Small intestine (tissue), 7 donors: ENCODE data around the gene ARID4A. TPM values are rescaled to one million over a fixed set of nuclear protein-coding genes. Genes with fewer than 3 reads are reported as not detected.

ENCODE experiments used
- DNase-seq, 2 donors: peaks; one replicate each; pipeline versions ENCODE4 v3.0.0 to v3.0.0-alpha.2; 2013
- FAIRE-seq: peaks from 2 replicates; lab custom pipeline; 2012; peaks lifted over from hg19 to GRCh38; lab: Jason Lieb, UNC
- H3K27ac ChIP-seq, 3 donors: one replicate each; pipeline ENCODE4 v1.5.1; 2013; ENCODE audit warnings: low read length in 2 of 3, mild to moderate bottlenecking in 2 of 3, control low read depth in 1 of 3, inconsistent platforms in 1 of 3, low read depth in 1 of 3, moderate library complexity in 1 of 3
- H3K27me3 ChIP-seq, 3 donors: one replicate each; pipeline ENCODE4 v1.6.1; 2013; ENCODE audit warnings: low read length in 3 of 3, inconsistent platforms in 1 of 3; ENCODE audit not compliant: control insufficient read depth in 3 of 3, insufficient read depth in 3 of 3
- H3K36me3 ChIP-seq, 3 donors: one replicate each; pipeline ENCODE4 v1.6.1; 2013; ENCODE audit warnings: low read length in 3 of 3, inconsistent platforms in 1 of 3, low read depth in 1 of 3, mild to moderate bottlenecking in 1 of 3, moderate library complexity in 1 of 3; ENCODE audit not compliant: control insufficient read depth in 3 of 3, insufficient read depth in 2 of 3
- H3K4me1 ChIP-seq, 3 donors: one replicate each; pipeline ENCODE4 v1.6.1; 2013; ENCODE audit warnings: low read length in 2 of 3, inconsistent platforms in 1 of 3, low read depth in 1 of 3, mild to moderate bottlenecking in 1 of 3, moderate library complexity in 1 of 3; ENCODE audit not compliant: control insufficient read depth in 3 of 3, insufficient read depth in 2 of 3
- H3K4me3 ChIP-seq, 3 donors: one replicate each; pipeline ENCODE4 v1.5.1; 2013; ENCODE audit warnings: low read length in 3 of 3, control low read depth in 1 of 3, inconsistent platforms in 1 of 3, low read depth in 1 of 3, mild to moderate bottlenecking in 1 of 3, moderate library complexity in 1 of 3
- H3K9me3 ChIP-seq, 2 donors: one replicate each; pipeline ENCODE4 v1.6.1; 2013; ENCODE audit warnings: low read depth in 1 of 2, low read length in 1 of 2; ENCODE audit not compliant: control insufficient read depth in 2 of 2, insufficient read depth in 1 of 2
- WGBS, 3 donors: extraction: QIAGEN DNeasy Blood & Tissue Kit; methylation state at CpG; one replicate each; pipeline ENCODE4 v1.1.7; 2013; 5-methylcytosine and 5-hydroxymethylcytosine counted together
- polyA plus RNA-seq, 4 donors: library from polyadenylated mRNA; stranded (reverse) in 3 of 4; unstranded in 1 of 4; fragments of 200-250 nt in 3 of 4; fragments of 120-200 nt in 1 of 4; gene quantifications; one replicate each; pipeline versions ENCODE4 v1.2.1 to v1.2.3, GENCODE V29; 2013
- donor health status: healthy with polysubstance abuse.
- donor health status: control.
- donor health status: control.
- donor health status: Bipolar disorder and iron deficiency.
- donor health status: healthy.

The ARID4A gene
- polyA plus RNA-seq, 4 donors = 5.5 to 20.8 (median 7.5) TPM

DNA sequence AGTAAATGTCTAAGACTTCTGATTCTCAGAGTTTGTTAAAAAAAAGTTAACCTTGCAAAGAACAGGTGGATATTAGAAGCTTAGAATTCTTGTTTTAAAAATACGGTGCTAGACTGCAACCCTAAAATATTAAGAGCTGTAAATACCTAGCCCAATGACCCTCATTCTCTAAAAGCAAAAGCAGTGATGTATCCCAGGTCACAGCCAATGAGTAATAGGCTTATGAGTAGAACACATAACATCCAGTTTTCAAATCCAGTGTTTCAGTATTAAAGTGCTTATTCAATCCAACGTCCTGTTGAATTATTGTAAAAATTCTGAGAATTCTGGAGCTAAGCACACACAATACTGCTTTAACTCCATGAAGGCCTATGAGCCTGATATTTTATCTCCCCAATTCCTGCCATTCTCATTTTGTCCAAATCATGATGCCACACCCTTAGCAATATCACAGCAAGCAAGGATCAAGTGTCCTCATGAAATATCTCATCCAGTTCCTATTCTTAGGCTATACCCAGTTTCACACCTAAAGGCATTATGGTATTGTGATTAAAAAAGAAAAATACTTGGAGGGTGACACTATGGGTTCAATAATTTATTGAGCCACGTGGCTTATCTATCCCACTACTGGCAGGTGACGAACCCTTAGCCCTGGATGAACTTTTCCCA lies 15.3 kb upstream of the ARID4A start:
- Histone ChIP-seq H3K4me1 (peaks cover 0 to 27% (median 8%) of the 10 kb centered on the region in 3 donors), H3K36me3 (peaks cover 0 to 25% (median 15%) of the 10 kb centered on the region in 3 donors), H3K27ac (peak overlapping the region in 1 of 3 donors; percentile 50), H3K4me3 (no peak overlapping the region), H3K27me3 (no peaks in the 10 kb centered on the region), H3K9me3 (no peaks in the 10 kb centered on the region)
- FAIRE-seq (no peak), DNase-seq (no peak)
- WGBS, 3 donors = 58 to 67% (median 59%) methylated on average over 4 of the region's 4 CpGs

DNA sequence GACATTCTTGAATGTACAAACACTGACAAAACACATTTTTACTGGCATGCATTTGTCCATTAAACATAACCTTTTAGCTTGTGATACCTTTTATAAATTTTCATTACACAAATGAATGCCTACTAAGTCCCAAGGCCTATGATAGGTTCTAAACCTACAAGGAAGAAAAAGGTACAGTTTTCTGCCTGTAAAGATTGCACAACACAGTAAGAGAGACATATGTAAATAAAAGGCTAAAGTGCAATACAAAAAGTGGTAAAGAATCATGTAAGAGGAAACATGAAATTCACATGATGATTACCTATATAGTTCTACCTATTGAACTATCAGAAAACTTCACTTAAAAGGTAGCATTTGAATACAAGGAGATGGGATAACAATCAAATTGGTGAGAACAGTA lies 14.6 kb upstream of the ARID4A start:
- FAIRE-seq (no peak), DNase-seq (peak; percentile 29 to 50)
- peaks cover 3 to 21% (median 15%) of the 10 kb centered on the region in 3 donors for H3K36me3 ChIP-seq
- H3K4me1 ChIP-seq = peaks cover 0 to 27% (median 8%) of the 10 kb centered on the region in 3 donors
- H3K27me3 ChIP-seq = no peaks in the 10 kb centered on the region
- no peak overlapping the region for H3K4me3 ChIP-seq
- H3K9me3 ChIP-seq = no peaks in the 10 kb centered on the region
- peak overlapping the region in 1 of 3 donors; percentile 50 for H3K27ac ChIP-seq

DNA sequence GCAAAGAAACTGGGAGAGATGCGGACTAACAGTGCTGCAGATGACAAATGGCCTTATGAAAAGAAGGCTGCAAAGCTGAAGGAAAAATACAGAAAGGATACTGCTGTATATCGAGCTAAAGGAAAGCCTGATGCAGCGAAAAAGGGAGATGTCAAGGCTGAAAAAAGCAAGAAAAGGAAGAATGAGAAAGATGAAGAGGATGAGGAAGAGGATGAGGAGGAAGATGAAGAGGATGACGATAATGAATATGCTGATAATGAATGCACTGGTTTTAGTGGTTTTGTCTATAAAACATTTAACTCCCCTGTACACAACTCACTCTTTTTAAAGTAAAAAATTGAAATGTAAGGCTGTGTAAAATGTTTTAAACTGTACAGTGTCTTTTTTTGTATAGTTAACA lies 13.2 kb upstream of the ARID4A start:
- Histone ChIP-seq H3K4me1 (peaks cover 0 to 27% (median 8%) of the 10 kb centered on the region in 3 donors), H3K9me3 (no peaks in the 10 kb centered on the region), H3K27ac (no peak overlapping the region), H3K27me3 (no peaks in the 10 kb centered on the region), H3K4me3 (no peak overlapping the region), H3K36me3 (peaks cover 3 to 21% (median 20%) of the 10 kb centered on the region in 3 donors)
- 96 to 100% (median 96%) methylated on average over 4 of the region's 4 CpGs for WGBS, 3 donors
- FAIRE-seq (no peak), DNase-seq (no peak)

DNA sequence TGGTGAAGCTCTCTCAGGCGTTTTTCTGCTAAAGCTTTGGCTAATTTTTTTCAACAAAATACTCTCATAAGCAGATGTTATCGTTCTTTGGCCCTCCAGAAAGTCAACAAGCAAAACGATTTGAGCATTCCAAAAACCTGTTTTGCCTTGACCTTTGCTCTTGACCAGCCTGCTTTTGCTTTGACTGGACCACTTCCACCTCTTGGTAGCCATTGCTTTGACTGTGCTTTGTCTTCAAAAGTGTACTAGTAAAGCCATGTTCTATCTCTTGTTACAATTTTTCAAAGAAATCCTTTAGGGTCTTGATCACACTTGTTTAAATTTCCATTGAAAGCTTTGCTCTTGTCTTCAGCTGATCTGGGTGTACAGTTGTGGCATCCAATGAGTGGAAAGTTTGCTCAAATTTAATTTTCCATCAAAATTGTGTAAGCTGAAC lies 10.7 kb upstream of the ARID4A start:
- H3K4me1 ChIP-seq = peaks cover 0 to 12% (median 0%) of the 10 kb centered on the region in 3 donors
- WGBS, 3 donors = 19 to 59% (median 40%) methylated on average over 3 of the region's 3 CpGs
- no peak for DNase-seq
- no peak overlapping the region for H3K27ac ChIP-seq
- H3K27me3 ChIP-seq = no peaks in the 10 kb centered on the region
- H3K36me3 ChIP-seq = peaks cover 7 to 28% (median 20%) of the 10 kb centered on the region in 3 donors
- H3K9me3 ChIP-seq = no peaks in the 10 kb centered on the region
- H3K4me3 ChIP-seq = no peak overlapping the region
- no peak for FAIRE-seq

DNA sequence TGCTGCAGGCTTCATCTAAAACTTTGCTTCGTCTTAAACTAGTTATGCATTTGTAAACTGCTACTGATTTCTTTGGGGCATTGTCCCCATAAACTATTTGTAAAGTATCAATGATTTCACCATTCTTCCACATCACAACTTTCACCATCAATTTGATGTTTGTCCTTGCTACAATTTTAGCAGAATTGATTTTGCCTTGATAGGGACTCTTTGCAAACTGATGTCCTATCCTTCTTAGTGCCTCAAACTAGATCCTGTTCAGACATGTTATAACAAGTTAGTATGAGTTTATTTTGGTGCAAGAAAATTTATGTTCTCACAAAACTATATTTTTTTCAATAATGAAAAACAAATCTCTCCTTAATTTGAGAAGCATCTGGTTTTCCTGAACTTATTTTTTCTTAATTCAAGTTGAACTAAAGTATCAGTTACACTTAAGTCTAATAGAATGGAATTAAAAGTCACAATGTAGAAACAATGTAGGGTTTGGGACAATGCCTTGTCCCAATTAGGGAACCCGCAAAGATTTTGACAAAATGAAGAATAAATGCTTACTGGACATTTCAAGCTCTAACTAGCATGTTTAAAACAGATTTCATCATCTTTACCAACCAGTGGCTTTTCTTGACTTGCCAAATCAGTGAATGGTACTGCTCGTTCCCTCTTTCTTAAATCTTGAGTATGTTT lies 10.1 kb upstream of the ARID4A start:
- 69 to 82% (median 75%) methylated on average over 3 of the region's 3 CpGs for WGBS, 3 donors
- peaks cover 0 to 8% (median 0%) of the 10 kb centered on the region in 3 donors for H3K4me1 ChIP-seq

DNA sequence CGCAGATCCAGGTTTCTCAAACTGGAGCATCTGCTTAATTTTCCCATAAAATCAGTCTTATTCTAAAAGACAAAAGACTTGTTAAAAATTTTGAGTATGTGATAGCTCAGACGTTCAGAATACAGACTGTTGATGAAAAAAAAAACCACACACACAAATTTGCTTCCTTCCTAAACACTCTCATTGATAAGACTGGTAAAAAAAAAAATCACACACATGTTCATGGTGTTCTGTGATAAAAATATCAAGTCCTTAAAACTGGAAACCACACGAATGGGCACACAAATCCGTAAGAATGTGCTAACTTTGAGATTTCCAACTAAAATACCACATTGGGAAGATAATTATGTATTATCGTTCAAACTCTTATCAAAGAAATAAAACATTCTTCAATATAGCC lies 6.7 kb upstream of the ARID4A start:
- FAIRE-seq = no peak

More for the DNA sequence above, 10.1 kb upstream of the ARID4A start:
- Histone ChIP-seq H3K27ac (no peak overlapping the region), H3K36me3 (peaks cover 10 to 30% (median 18%) of the 10 kb centered on the region in 3 donors), H3K9me3 (no peaks in the 10 kb centered on the region), H3K27me3 (no peaks in the 10 kb centered on the region), H3K4me3 (no peak overlapping the region)
- DNase-seq = no peak
- no peak for FAIRE-seq

DNA sequence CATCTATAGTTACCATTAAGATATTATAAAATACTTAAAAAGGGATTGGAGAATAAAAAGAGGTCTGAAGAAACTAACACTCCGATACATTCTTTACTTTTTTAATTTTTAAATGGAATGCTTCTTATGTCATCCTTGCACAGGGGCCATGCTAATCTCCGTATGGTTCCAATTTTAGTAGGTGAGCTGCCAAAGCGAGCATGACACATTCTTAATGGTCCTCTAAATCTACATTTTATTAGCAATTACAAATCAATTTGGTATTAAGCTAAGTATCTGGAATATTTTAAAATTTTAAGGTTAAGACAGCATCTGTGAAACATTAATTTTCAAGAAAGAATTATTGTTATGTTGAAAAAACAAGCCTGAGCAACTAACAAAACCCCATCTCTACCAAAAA lies 6.2 kb upstream of the ARID4A start:
- no peak overlapping the region for H3K27ac ChIP-seq
- H3K27me3 ChIP-seq = no peaks in the 10 kb centered on the region
- 85 to 95% (median 87%) methylated on average over 3 of the region's 3 CpGs for WGBS, 3 donors
- DNase-seq = no peak
- H3K4me3 ChIP-seq = no peak overlapping the region
- H3K36me3 ChIP-seq = peaks cover 13 to 32% (median 15%) of the 10 kb centered on the region in 3 donors
- no peak for FAIRE-seq
- no peaks in the 10 kb centered on the region for H3K9me3 ChIP-seq
- no peaks in the 10 kb centered on the region for H3K4me1 ChIP-seq

More for the DNA sequence above, 6.7 kb upstream of the ARID4A start:
- H3K4me1 ChIP-seq = no peaks in the 10 kb centered on the region
- H3K4me3 ChIP-seq = no peak overlapping the region
- no peak for DNase-seq
- no peaks in the 10 kb centered on the region for H3K27me3 ChIP-seq
- no peaks in the 10 kb centered on the region for H3K9me3 ChIP-seq
- peaks cover 13 to 33% (median 15%) of the 10 kb centered on the region in 3 donors for H3K36me3 ChIP-seq
- 74 to 77% (median 74%) methylated on average over 5 of the region's 5 CpGs for WGBS, 3 donors
- no peak overlapping the region for H3K27ac ChIP-seq

DNA sequence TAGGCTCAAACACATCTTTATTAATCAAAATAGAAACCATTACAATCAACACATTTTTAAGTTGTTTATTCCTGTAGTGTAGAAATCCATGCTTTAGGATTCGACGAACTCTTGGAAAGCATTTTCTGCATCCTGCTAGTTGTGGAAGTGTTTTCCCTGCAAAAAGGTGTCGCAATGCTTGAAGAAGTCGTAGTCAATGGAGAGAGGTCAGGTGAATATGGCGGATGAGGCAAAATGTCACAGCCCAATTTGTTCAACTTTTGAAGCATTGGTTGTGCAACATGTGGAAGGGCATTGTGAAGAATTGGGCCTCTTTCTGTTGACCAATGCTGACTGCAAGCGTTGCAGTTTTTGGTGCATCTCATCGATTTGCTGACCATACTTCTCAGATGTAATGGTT lies 4.2 kb upstream of the ARID4A start:
- Histone ChIP-seq H3K4me3 (no peak overlapping the region), H3K27ac (no peak overlapping the region), H3K27me3 (no peaks in the 10 kb centered on the region), H3K4me1 (no peaks in the 10 kb centered on the region), H3K36me3 (peaks cover 10 to 32% (median 11%) of the 10 kb centered on the region in 3 donors), H3K9me3 (no peaks in the 10 kb centered on the region)
- FAIRE-seq (no peak), DNase-seq (no peak)
- WGBS, 3 donors = 96 to 98% (median 97%) methylated on average over 7 of the region's 7 CpGs
